Ishikawa (cell line): Measurements from ENCODE around the gene COA1.

Experiments
- CEBPB ChIP-seq: IDR thresholded peaks from 2 replicates; pipeline ENCODE4 v1.6.1; 2012
- CREB1 ChIP-seq: IDR thresholded peaks from 2 replicates; pipeline ENCODE4 v1.6.1; 2012; ENCODE audit warnings: low read depth
- EGR1 ChIP-seq: IDR thresholded peaks from 2 replicates; pipeline ENCODE4 v1.6.1; 2012
- EP300 ChIP-seq: IDR thresholded peaks from 2 replicates; pipeline ENCODE4 v1.6.1; 2012; ENCODE audit warnings: borderline replicate concordance
- FOXM1 ChIP-seq: IDR thresholded peaks from 2 replicates; pipeline ENCODE4 v1.6.1; 2012; ENCODE audit warnings: low read depth, borderline replicate concordance
- NFIC ChIP-seq: IDR thresholded peaks from 2 replicates; pipeline ENCODE4 v1.6.1; 2012
- RAD21 ChIP-seq: IDR thresholded peaks from 2 replicates; pipeline ENCODE4 v1.6.1; 2012; ENCODE audit warnings: low read depth
- TAF1 ChIP-seq: IDR thresholded peaks from 2 replicates; pipeline ENCODE4 v1.6.1; 2012; ENCODE audit warnings: low read depth, mild to moderate bottlenecking
- TCF12 ChIP-seq: IDR thresholded peaks from 2 replicates; pipeline ENCODE4 v1.6.1; 2012; ENCODE audit warnings: low read depth
- TEAD4 ChIP-seq: IDR thresholded peaks from 2 replicates; pipeline ENCODE4 v1.6.1; 2012
- YY1 ChIP-seq: IDR thresholded peaks from 2 replicates; pipeline ENCODE4 v1.6.1; 2012; ENCODE audit warnings: low read depth
- ZBTB7A ChIP-seq: IDR thresholded peaks from 2 replicates; pipeline ENCODE4 v1.6.1; 2012; ENCODE audit warnings: low read depth
- TF ChIP-seq, protein P1 (sequence below): IDR thresholded peaks from 2 replicates; pipeline ENCODE4 v1.6.1; 2012
- TF ChIP-seq, protein P2 (sequence below): IDR thresholded peaks from 2 replicates; pipeline ENCODE4 v1.6.1; 2012
- TF ChIP-seq, protein P3 (sequence below): IDR thresholded peaks from 2 replicates; pipeline ENCODE4 v1.6.1; 2012; ENCODE audit warnings: low read depth, mild to moderate bottlenecking

COA1 gene, protein sequence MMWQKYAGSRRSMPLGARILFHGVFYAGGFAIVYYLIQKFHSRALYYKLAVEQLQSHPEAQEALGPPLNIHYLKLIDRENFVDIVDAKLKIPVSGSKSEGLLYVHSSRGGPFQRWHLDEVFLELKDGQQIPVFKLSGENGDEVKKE

DNA sequence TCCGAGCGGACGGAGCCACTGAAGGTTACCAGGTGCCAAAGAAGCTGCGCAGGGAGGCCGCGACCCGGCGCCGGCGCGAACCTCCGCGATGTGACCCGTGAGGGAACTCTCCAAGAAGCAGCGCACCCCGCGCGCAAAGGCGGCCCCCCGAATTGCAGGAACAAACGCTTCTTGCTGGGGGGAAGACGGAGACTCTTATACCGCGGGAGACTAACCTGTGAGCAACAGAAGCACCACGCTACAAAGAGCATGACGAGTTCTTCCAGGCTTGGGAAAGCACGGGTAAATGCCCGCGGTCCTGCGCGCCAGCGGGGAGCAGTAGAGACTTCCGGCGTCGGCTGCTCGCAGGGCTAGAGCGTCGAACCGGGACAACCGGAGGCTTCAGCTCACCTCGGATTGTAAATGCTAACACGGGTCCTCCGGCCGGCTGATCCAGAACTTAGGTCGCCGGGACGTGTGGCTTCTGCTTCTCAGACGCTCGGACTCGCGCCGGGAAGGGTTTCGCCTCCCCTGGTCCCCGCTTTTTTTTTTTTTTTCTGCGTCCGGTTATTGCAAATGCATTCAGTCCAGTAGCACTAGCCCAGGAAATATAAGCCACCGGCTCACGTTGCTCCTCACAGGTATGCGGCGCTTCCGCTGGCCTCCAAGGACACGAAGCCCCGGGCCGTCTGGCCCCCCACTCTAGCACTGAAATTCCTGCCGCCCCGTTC is at the start of gene COA1:
TSS of gene COA1 (minus strand) at position 310 of the 710 bp plus-strand sequence. CDS start 80,909 bp downstream, outside the sequence.
- TF ChIP-seq TCF12 (peak; percentile 76), CREB1 (no peak), EGR1 (no peak), TAF1 (peak; percentile 98), TEAD4 (peak; percentile 14; the same call in 1 of the 2 replicates), YY1 (peak; percentile 54; the same call in 1 of the 2 replicates), RAD21 (no peak), FOXM1 (peak; percentile 32; the same call in 1 of the 2 replicates)
- TF ChIP-seq, protein P1, sequence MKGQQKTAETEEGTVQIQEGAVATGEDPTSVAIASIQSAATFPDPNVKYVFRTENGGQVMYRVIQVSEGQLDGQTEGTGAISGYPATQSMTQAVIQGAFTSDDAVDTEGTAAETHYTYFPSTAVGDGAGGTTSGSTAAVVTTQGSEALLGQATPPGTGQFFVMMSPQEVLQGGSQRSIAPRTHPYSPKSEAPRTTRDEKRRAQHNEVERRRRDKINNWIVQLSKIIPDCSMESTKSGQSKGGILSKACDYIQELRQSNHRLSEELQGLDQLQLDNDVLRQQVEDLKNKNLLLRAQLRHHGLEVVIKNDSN, result peak; percentile 39; the same call in 1 of the 2 replicates
- TF ChIP-seq, protein P2, sequence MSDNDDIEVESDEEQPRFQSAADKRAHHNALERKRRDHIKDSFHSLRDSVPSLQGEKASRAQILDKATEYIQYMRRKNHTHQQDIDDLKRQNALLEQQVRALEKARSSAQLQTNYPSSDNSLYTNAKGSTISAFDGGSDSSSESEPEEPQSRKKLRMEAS, result peak; percentile 83

DNA sequence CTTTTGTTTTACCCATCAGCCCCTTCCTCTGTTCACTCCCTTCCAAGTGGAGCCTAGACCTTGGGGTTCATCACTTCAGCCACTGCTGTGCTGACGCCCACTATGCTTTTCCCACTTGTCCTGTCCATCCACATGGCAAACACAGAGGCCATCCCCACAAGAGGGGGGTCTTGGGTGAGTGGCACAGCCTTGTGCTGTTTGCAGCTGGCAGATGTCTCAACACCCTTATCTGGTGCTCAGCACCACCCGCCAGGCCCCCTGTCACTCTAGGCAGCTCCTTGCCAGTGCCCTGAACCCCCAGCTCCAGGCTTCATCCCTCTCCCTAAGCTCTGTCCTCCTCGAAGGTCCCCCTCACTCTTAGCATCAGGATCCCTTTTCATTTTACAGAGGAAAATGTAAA is 42.2 kb upstream of the COA1 start:
- no peak for TF ChIP-seq TCF12
- no peak for TF ChIP-seq CREB1
- TF ChIP-seq EP300, result no peak
- TF ChIP-seq EGR1, result no peak
- TF ChIP-seq, protein P2, result no peak
- TF ChIP-seq NFIC, result no peak
- TF ChIP-seq ZBTB7A, result no peak
- no peak for TF ChIP-seq TAF1
- no peak for TF ChIP-seq FOXM1
- TF ChIP-seq, protein P3, sequence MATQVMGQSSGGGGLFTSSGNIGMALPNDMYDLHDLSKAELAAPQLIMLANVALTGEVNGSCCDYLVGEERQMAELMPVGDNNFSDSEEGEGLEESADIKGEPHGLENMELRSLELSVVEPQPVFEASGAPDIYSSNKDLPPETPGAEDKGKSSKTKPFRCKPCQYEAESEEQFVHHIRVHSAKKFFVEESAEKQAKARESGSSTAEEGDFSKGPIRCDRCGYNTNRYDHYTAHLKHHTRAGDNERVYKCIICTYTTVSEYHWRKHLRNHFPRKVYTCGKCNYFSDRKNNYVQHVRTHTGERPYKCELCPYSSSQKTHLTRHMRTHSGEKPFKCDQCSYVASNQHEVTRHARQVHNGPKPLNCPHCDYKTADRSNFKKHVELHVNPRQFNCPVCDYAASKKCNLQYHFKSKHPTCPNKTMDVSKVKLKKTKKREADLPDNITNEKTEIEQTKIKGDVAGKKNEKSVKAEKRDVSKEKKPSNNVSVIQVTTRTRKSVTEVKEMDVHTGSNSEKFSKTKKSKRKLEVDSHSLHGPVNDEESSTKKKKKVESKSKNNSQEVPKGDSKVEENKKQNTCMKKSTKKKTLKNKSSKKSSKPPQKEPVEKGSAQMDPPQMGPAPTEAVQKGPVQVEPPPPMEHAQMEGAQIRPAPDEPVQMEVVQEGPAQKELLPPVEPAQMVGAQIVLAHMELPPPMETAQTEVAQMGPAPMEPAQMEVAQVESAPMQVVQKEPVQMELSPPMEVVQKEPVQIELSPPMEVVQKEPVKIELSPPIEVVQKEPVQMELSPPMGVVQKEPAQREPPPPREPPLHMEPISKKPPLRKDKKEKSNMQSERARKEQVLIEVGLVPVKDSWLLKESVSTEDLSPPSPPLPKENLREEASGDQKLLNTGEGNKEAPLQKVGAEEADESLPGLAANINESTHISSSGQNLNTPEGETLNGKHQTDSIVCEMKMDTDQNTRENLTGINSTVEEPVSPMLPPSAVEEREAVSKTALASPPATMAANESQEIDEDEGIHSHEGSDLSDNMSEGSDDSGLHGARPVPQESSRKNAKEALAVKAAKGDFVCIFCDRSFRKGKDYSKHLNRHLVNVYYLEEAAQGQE, result no peak
- TF ChIP-seq CEBPB, result no peak

DNA sequence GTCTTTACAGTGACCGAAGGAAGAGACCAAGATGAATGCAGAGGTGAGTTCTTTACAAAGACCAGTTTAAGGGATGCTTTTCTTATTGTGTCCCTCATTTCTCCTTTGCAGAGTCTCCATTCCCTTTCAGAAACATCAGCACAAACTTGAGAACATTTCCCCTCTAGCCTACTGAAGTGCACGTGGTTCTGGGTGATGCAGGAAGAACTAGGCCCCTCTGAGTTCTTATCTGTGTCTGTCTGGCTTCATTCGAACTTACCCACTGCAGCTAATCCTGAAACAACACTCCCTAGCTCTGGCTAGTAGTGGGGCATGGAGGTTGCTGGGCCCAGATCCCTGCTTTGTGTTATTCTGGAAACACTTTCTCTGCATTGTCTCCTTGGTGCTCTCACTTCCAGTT is 41.8 kb upstream of the COA1 start:
- no peak for TF ChIP-seq TAF1
- no peak for TF ChIP-seq YY1
- TF ChIP-seq, protein P2, result no peak
- TF ChIP-seq EGR1, result no peak
- TF ChIP-seq RAD21, result no peak
- no peak for TF ChIP-seq CREB1
- no peak for TF ChIP-seq ZBTB7A

DNA sequence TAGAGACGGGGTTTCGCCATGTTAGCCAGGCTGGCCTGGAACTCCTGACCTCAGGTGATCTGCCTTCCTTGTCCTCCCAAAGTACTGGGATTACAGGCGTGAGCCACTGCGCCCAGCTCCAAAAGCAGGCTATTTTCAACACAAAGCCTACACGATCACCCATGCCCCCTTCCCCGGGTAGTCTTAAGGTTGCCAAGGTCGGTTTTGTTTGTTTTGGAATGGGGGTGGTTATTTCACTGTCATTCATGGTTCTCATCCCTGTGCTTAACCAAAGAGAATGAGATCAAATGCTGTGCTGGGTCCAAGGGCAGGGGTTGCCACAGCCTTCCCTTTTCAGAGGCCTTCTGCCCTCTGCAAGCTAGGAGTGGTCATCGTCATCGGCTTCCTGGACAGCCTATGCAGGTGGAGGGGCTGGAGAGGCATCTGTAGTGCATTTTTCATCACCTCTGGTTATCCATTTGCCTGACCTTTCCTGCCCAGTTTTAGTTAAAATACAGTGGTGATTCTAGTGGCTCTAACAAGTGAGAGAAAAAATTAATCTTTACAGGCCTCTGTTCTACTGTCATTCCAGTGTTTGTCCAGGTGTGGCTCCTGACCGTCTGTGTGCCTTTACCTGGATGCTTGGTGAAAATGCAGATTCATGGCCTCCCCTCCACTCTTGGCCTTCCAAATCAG is 40.6 kb upstream of the COA1 start:
- TF ChIP-seq CEBPB, result no peak
- TF ChIP-seq NFIC, result no peak
- no peak for TF ChIP-seq CREB1
- no peak for TF ChIP-seq ZBTB7A
- no peak for TF ChIP-seq FOXM1
- TF ChIP-seq, protein P2, result no peak
- TF ChIP-seq YY1, result no peak
- TF ChIP-seq, protein P1, result no peak
- no peak for TF ChIP-seq EP300

DNA sequence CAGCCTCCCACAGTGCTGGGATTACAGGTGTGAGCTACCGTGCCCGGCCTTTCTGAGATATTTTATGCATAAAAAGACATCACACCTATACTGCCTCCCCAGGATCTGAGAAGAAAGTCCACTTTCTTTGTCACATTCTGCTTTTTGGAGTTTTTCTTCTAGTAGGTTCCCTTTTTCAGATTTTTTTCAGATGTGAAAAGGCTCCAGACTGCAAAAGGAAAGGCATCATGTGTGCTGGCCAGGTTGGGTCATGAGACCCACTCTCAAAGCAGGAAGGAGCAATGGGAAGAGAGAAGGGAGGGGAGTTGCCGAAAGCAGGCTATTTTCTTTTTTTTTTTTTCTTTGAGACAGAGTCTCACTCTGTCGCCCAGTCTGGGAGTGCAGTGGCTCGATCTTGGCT is 40.0 kb upstream of the COA1 start:
- TF ChIP-seq TAF1, result no peak
- no peak for TF ChIP-seq TCF12
- no peak for TF ChIP-seq CREB1
- TF ChIP-seq, protein P3, result no peak
- no peak for TF ChIP-seq NFIC
- TF ChIP-seq, protein P1, result no peak
- TF ChIP-seq RAD21, result no peak
- TF ChIP-seq CEBPB, result no peak
- no peak for TF ChIP-seq YY1
- no peak for TF ChIP-seq FOXM1
- no peak for TF ChIP-seq TEAD4
- TF ChIP-seq, protein P2, result no peak
- TF ChIP-seq EP300, result no peak
- TF ChIP-seq EGR1, result no peak
- no peak for TF ChIP-seq ZBTB7A
